HepG2 (cell line): Measurements from ENCODE around the gene OR4E2. TPM values are rescaled to one million over a fixed set of nuclear protein-coding genes. Genes with fewer than 3 reads are reported as not detected.

Source experiments
- ATF1 ChIP-seq: IDR thresholded peaks from 2 replicates; pipeline ENCODE4 v1.6.1; 2016; ENCODE audit warnings: mild to moderate bottlenecking, control low read depth
- CBX1 ChIP-seq: IDR thresholded peaks from one replicate; pipeline ENCODE4 v1.6.1; 2016; ENCODE audit warnings: antibody characterized with exemption, low read depth
- POLR2AphosphoS2 ChIP-seq: IDR thresholded peaks from 2 replicates; pipeline ENCODE4 v1.6.1; 2011; ENCODE audit warnings: low read depth, low read length, improper control_type of control experiment
- TOPORS ChIP-seq: sonication (generic); formaldehyde crosslinking; IDR thresholded peaks from 2 replicates; pipeline ENCODE4 v1.8.0; 2023; ENCODE audit warnings: mild to moderate bottlenecking, missing genetic modification reagents
- ZBTB1 ChIP-seq: sonication (generic); formaldehyde crosslinking; IDR thresholded peaks from 2 replicates; pipeline ENCODE4 v1.4.0; 2020; ENCODE audit warnings: missing genetic modification reagents, borderline replicate concordance
- ZBTB39 ChIP-seq: sonication (generic); formaldehyde crosslinking; IDR thresholded peaks from 2 replicates; pipeline ENCODE4 v1.5.0; 2020; ENCODE audit warnings: missing genetic modification reagents
- ZNF142 ChIP-seq: sonication (generic); formaldehyde crosslinking; IDR thresholded peaks from 2 replicates; pipeline ENCODE4 v1.4.0; 2020; ENCODE audit warnings: missing genetic modification reagents
- ZNF644 ChIP-seq: IDR thresholded peaks from 2 replicates; pipeline ENCODE4 v1.6.1; 2016; ENCODE audit warnings: low read depth
- ZNF790 ChIP-seq: sonication (generic); formaldehyde crosslinking; IDR thresholded peaks from 2 replicates; pipeline ENCODE4 v1.8.0; 2022; ENCODE audit warnings: missing genetic modification reagents, mild to moderate bottlenecking, borderline replicate concordance
- polyA plus RNA-seq, 8 experiments: library from polyadenylated mRNA; depleted of rRNA in 3 of 8; stranded (reverse) in 7 of 8; unstranded in 1 of 8; fragments of >200 nt; fragmentation: Illumina TruSeq in 4 of 8; extraction: Trizol in 4 of 8; gene quantifications; 2 replicates each; pipeline versions ENCODE4 v1.2.1 to v1.2.3, GENCODE V29; 2011 to 2016; ENCODE audit warnings: low read depth in 4 of 8, missing spikeins in 1 of 8, mixed read lengths in 1 of 8; ENCODE audit not compliant: insufficient read depth in 1 of 8
- total RNA-seq, 5 experiments: library from RNA; depleted of rRNA; stranded (reverse); fragments of >200 nt; fragmentation: Illumina TruSeq; extraction: Trizol; gene quantifications; 2 replicates each; pipeline ENCODE4 v1.2.3, GENCODE V29; 2016; ENCODE audit warnings: low read depth in 1 of 5
- TF ChIP-seq, protein P1 (sequence below): sonication (generic); formaldehyde crosslinking; IDR thresholded peaks from 2 replicates; pipeline ENCODE4 v1.5.1; 2020; ENCODE audit warnings: missing genetic modification reagents, mild to moderate bottlenecking, borderline replicate concordance

OR4E2 gene
- total and polyA plus RNA-seq, 2 of the 13 experiments (the other 11 are each of a cell fraction or from before 2014, with no cell fraction given): not detected

- TF ChIP-seq, protein P1, sequence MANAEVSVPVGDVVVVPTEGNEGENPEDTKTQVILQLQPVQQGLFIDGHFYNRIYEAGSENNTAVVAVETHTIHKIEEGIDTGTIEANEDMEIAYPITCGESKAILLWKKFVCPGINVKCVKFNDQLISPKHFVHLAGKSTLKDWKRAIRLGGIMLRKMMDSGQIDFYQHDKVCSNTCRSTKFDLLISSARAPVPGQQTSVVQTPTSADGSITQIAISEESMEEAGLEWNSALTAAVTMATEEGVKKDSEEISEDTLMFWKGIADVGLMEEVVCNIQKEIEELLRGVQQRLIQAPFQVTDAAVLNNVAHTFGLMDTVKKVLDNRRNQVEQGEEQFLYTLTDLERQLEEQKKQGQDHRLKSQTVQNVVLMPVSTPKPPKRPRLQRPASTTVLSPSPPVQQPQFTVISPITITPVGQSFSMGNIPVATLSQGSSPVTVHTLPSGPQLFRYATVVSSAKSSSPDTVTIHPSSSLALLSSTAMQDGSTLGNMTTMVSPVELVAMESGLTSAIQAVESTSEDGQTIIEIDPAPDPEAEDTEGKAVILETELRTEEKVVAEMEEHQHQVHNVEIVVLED (CRISPR knock-in tag): no peak
- TF ChIP-seq ATF1 (no peak), ZNF142 (CRISPR knock-in tag) (no peak), CBX1 (no peak), TOPORS (no peak), ZBTB1 (CRISPR knock-in tag) (no peak), ZBTB39 (no peak), ZNF790 (no peak), ZNF644 (CRISPR knock-in tag) (no peak), POLR2AphosphoS2 (no peak)
- TF ChIP-seq, all 625 proteins: peak for 0
These were observed 50.7 kb downstream of the OR4E2 start (continued) for GRCh38 chr14:21704338-21704737.
